RCC 7860 (cell line): ENCODE results near the gene PLSCR5.

Experiments
- DNase-seq: peaks from one replicate; pipeline ENCODE4 v3.0.0-alpha.2; 2015; ENCODE audit warnings: low spot score
- FAIRE-seq: peaks from 2 replicates; lab custom pipeline; 2012; peaks lifted over from hg19 to GRCh38; lab: Jason Lieb, UNC

The PLSCR5 gene

GRCh38 chr3:146589899-146590508 lies 15.1 kb downstream of the PLSCR5 start:
- FAIRE-seq: peak; percentile 72
- peak; percentile 17 for DNase-seq

DNA sequence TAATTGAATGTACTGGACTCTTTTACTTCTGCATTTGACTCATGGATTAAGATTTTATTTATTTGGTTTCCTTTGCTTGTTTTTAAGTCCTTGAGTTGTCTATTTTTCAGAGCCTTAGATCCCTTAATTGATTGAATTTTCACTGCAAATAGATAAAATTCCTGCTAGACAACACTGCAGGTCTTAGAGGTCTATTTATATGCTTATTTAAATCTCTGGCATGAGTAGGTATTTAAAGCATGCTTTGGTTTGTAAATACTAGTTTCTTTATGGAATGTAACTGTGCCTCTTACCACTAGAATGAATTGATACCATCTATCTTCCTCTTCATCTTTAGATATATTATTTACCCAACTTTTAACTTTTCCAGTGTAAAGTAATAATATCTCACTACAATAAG lies 20.0 kb downstream of the PLSCR5 start:
- DNase-seq: no peak

GRCh38 chr3:146581951-146582467 lies 23.1 kb downstream of the PLSCR5 start:
- no peak for FAIRE-seq
- DNase-seq: no peak

More for the DNA sequence above, 20.0 kb downstream of the PLSCR5 start:
- FAIRE-seq: no peak

GRCh38 chr3:146581080-146581601 lies 24.0 kb downstream of the PLSCR5 start:
- DNase-seq: no peak
- no peak for FAIRE-seq

DNA sequence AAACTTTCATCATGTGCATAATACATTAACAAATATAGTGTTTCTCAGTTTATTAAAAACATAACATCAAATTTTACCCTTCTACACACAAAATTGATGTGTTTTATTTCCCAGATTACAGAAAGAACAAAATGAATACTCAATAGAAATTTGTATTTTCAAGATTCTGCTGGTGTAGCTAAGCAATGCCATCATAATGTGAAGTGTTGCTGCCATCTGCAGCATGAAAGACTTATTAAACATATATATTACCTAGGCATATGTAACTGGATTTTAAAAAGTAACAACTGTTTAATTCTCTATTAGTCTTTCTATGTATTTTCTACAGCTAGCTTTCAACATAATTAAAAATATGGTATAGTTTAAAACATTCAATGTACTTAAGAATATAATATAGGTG lies 27.5 kb downstream of the PLSCR5 start:
- FAIRE-seq: peak; percentile 75
- DNase-seq: peak; percentile 27

- FAIRE-seq (no peak), DNase-seq (no peak)
Measured at GRCh38 chr3:146575636-146576035, 29.5 kb downstream of the PLSCR5 start.

DNA sequence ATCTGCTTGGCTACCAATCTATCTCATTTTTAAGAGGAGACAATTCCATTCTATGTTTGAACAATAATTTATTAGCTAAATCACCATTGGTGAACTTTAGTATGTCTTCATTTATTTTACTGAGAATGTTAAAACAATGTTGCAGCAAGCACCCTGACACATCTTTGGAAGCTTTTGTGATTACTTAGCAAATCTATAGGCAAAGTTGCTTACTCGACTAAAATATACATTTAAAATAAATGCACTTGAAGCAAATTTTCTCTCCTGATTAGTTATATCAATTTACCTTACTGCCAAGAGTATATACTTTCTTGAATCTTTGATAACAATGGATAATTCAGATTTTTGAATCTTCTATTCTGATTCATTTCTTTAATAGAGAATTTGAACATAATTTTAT lies 31.0 kb downstream of the PLSCR5 start:
- no peak for FAIRE-seq

DNA sequence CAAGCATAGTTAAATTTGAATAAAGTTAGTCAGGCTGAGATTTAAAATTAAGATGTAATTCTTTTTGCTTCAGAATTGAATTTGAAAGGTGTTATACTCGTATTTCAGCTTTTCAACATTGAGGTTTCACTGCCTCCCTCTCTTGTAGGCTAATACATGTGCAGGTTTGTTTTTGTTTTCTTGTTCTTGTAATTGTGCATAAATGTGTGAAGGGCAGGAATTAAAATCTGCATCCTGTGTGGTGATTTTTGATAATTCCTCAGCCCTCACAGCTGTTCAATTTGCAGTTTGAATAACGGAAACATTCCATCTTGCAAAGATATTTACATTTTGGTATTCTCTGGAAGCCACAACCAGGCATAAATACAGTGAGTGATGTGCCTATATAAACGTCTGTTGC lies 35.8 kb downstream of the PLSCR5 start:
- no peak for DNase-seq
- FAIRE-seq: no peak

More for the DNA sequence above, 31.0 kb downstream of the PLSCR5 start:
- no peak for DNase-seq

DNA sequence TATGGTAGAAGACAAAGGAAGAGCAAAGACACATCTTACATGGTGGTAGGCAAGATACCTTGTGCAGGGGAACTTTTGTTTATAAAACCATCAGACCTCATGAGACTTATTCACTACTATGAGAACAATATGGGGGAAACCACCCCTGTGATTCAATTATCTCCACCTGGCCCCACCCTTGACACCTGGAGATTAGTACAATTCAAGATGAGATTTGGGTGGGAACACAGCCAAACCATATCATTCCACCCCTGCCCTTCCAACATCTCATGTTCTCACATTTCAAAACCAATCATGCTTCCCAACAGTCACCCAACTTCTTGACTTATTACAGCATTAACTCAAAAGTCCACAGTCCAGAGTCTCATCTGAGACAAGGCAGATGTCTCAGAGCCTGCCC lies 39.0 kb downstream of the PLSCR5 start:
- DNase-seq (no peak), FAIRE-seq (no peak)

DNA sequence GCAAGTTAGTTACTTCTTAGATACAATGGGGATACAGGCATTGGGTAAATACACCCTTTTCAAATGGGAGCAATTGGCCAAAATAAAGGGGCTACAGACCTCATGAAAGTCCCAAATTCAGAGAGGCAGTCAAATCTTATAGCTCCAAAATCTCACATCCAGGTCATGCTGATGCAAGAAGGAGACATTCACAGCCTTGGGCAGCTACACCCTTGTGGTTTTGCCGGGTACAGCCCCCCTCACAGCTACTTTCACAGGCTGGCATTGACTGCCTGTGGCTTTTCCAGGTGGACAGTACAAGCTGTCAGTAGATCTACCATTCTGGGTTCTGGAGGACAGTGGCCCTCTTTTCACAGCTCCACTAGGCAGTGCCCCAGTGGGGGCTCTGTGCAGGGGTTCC lies 43.3 kb downstream of the PLSCR5 start:
- FAIRE-seq (no peak), DNase-seq (no peak)

- no peak for FAIRE-seq
- no peak for DNase-seq
Measured at GRCh38 chr3:146561463-146561862, 43.7 kb downstream of the PLSCR5 start.

GRCh38 chr3:146560678-146561077 lies 44.5 kb downstream of the PLSCR5 start:
- FAIRE-seq: no peak

DNA sequence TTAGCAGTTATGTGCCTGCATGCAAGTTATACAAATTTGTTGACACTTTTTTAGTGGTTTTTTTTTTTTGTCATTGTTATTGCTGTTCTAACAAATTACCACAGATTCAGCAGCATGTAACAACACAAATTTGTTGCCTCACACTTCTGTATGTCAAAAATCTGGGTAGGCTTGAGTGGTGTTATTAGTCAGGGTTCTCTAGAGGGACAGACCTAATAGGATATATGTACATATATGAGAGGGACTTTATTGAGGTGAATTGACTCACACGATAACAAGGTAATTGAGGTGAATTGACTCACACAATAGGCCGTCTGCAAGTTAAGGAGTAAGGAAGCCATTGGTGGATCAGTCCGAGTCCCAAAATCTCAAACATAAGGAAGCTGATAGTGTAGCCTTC lies 45.8 kb downstream of the PLSCR5 start:
- FAIRE-seq: no peak
- DNase-seq: no peak

More at GRCh38 chr3:146560678-146561077, 44.5 kb downstream of the PLSCR5 start:
- DNase-seq: no peak

- FAIRE-seq: no peak
Measured at GRCh38 chr3:146558781-146559180, 46.4 kb downstream of the PLSCR5 start.

GRCh38 chr3:146557745-146558144 lies 47.4 kb downstream of the PLSCR5 start:
- no peak for DNase-seq
- no peak for FAIRE-seq

More at GRCh38 chr3:146558781-146559180, 46.4 kb downstream of the PLSCR5 start:
- no peak for DNase-seq

DNA sequence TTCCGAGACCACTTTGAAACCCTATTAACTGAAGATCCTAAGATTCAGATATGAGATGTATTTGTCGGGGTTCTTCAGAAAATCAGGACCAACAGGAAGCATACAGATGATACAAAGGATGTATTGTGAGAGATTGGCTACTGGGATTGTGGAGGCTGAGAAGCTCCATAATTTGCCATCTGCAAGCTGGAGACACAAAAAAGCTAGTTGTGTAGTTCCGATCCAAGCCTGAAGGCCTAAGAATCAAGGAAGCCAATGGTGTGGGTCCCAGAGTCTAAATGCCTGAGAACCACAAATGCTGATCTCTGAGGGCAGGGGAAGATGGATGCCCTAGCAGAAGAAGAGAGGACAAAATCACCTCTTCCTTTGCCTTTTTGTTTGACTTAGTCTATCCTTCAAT lies 49.8 kb downstream of the PLSCR5 start:
- FAIRE-seq: no peak
- no peak for DNase-seq

GRCh38 chr3:146554151-146554760 lies 50.9 kb downstream of the PLSCR5 start:
- FAIRE-seq (no peak), DNase-seq (no peak)

DNA sequence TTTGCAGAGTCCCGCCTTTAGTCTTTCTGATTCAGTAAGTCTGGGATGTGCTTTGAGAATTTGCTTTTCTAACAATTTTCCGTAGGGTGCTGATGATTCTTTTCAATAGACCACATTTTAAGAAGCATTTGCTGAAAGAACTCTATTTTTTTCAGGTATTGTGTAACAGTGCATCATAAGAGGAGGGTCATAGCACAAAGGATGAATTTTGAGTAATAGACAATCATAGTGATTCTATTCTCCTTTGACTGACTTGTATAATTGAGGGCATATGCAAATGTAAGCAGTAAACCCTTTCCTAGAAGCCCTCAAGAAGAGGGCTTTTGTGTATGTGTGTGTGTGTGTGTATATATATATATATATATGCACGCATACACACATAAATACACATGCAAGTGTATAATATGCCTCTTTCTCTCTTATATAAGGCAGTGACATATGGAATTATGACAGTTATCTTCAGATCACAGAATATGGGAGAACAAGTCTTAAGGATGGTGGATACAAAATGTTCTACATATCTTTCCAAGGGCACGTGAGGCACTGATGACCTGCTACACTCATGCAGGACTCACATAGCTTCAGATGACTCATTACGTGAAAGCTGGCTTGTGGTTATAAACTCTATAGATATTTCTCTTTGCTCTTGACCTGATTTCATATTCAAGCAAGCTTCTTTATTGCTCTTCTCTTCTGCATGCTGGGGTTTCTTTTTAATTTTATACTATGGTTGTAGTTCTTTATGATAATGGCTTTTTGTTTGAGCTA lies 54.2 kb downstream of the PLSCR5 start:
- DNase-seq (peak; percentile 56), FAIRE-seq (peak; percentile 73)

DNA sequence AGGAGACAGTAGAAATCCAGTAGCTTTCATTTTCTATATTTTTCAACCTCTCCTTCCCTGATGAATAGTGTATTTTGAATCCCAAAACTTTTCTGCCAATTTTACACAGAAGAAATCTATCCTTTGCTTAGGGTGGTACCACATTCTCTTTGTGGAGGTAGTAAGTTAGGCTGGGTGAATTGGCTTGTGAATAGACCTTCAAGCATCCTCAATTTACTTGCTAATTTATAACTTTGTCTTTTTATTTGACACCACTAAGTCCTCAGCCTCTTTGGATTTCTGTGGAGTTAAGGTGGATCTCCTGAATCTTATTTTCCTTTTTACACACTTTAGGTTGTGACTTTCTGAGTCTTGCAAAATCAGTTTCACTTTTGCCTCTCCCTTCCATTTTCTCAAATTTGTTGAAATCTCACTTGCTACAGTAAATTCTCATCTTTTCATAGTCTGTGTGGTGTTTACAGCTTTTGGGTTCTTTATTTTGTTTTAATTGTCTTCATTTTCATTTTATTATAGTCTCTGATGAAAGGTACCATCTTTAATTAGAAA lies 55.0 kb downstream of the PLSCR5 start:
- no peak for FAIRE-seq

GRCh38 chr3:146547235-146547835 lies 57.8 kb downstream of the PLSCR5 start:
- FAIRE-seq (no peak), DNase-seq (no peak)

More for the DNA sequence above, 55.0 kb downstream of the PLSCR5 start:
- no peak for DNase-seq
